Activated CD4-positive, alpha-beta T cell treated with anti-CD3 and anti-CD28 coated beads, Interleukin-2, amount 10 ng/mL, durations not matched to agents 7 days and 5 days (primary cell): ENCODE data around the gene CFAP45. TPM values are rescaled to one million over a fixed set of nuclear protein-coding genes. Genes with fewer than 3 reads are reported as not detected.
A peak's percentile ranks its signal among the peaks of the same experiment; 100 is the strongest.

ENCODE experiments used
- CTCF ChIA-PET: fragments of 350-600 bp; sonication (Branson Sonifier 250); formaldehyde crosslinking; loops from one replicate; lab custom pipeline; 2021; ENCODE audit warnings: antibody characterized with exemption; lab: Charles Lee
- POLR2A ChIA-PET: fragments of 350-600 bp; sonication (Branson Sonifier 250); formaldehyde crosslinking; loops from one replicate; lab custom pipeline; 2021; ENCODE audit warnings: antibody characterized with exemption; lab: Charles Lee
- DNase-seq: peaks from one replicate; pipeline ENCODE4 v3.0.0-alpha.2; 2020
- H3K27ac Mint-ChIP-seq: one replicate; pipeline ENCODE4 v1.8.0; 2021; ENCODE audit warnings: mild to moderate bottlenecking, moderate library complexity, mixed read lengths
- H3K27me3 Mint-ChIP-seq: one replicate; pipeline ENCODE4 v1.8.0; 2021; ENCODE audit warnings: mixed read lengths
- H3K36me3 Mint-ChIP-seq: one replicate; pipeline ENCODE4 v1.8.0; 2021; ENCODE audit warnings: low read depth, mixed read lengths
- H3K4me1 Mint-ChIP-seq: one replicate; pipeline ENCODE4 v1.8.0; 2021; ENCODE audit warnings: mixed read lengths
- H3K4me3 Mint-ChIP-seq: one replicate; pipeline ENCODE4 v1.8.0; 2021; ENCODE audit warnings: mild to moderate bottlenecking, moderate library complexity, mixed read lengths
- H3K9me3 Mint-ChIP-seq: one replicate; pipeline ENCODE4 v1.8.0; 2021; ENCODE audit warnings: mixed read lengths
- total RNA-seq, 2 experiments: library from RNA; stranded (reverse); gene quantifications; one replicate each; pipeline ENCODE4 v1.2.3, GENCODE V29; 2021

The CFAP45 gene
- total RNA-seq, 2 experiments from 2014 or later = 0.25 to 0.37 TPM

DNA sequence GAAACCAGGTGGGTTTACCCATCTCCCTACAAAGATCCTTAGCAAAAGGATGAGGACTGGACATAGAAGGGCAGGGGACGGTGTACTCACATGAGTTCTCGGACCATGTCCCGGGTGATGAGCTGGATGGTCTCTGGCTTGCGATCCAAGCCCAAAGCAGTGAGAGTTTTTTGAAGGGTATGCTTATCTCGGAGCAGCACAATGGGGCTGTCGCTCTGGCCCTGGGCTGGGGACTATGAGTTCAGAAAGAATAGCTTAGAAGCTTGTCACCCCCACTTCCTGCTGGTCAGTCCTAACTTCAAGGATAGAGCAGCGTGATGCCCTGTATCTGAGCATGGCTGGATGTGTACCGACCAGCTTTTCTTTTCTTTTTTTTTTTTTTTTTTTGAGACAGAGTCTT lies 9.6 kb downstream of the CFAP45 start:
- POLR2A ChIA-PET = no interaction called here
- no peak for DNase-seq
- Mint-ChIP-seq H3K36me3 (no peaks in the 10 kb centered on the region), H3K4me1 (peaks cover 15% of the 10 kb centered on the region), H3K27me3 (peaks cover 9% of the 10 kb centered on the region), H3K9me3 (no peaks in the 10 kb centered on the region), H3K4me3 (no peak overlapping the region), H3K27ac (no peak overlapping the region)
- CTCF ChIA-PET = interaction anchor here (1.1 to 5.1 kb wide), 7 partner anchors 10 to 110 kb away, joined by 3 to 33 read pairs (median 6); partner anchors contain the start of genes DUSP23 and FCRL6

DNA sequence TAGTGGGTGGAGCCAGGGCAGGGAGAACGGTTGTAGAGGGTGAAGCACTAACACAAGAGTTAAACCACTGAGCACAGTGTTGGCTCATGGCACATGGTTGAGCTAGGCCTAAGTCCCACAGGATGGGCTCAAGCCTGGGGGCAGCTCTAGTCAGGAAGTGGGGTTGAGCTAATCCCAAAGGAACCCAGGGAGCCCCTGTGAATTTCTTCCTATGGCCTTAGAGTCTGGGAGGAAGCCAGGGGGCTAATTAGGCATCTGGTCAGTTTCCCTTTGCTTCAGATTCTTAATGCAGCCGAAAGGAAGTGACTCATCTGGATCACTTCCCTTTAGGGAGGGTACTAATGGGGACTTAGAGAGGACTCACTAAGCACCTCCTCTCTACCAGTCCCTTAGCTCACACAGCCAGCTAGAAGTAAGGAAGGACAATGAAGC lies 10.1 kb downstream of the CFAP45 start:
- Mint-ChIP-seq H3K9me3 (no peaks in the 10 kb centered on the region), H3K4me1 (peaks cover 15% of the 10 kb centered on the region), H3K27ac (peak overlapping the region; percentile 58), H3K36me3 (no peaks in the 10 kb centered on the region), H3K27me3 (peaks cover 6% of the 10 kb centered on the region), H3K4me3 (no peak overlapping the region)
- no peak for DNase-seq
- POLR2A ChIA-PET = no interaction called here
- CTCF ChIA-PET = interaction anchor here (1.6 to 5.1 kb wide), 7 partner anchors 10 to 112 kb away, joined by 3 to 33 read pairs (median 6); partner anchors contain the start of genes DUSP23 and FCRL6

DNA sequence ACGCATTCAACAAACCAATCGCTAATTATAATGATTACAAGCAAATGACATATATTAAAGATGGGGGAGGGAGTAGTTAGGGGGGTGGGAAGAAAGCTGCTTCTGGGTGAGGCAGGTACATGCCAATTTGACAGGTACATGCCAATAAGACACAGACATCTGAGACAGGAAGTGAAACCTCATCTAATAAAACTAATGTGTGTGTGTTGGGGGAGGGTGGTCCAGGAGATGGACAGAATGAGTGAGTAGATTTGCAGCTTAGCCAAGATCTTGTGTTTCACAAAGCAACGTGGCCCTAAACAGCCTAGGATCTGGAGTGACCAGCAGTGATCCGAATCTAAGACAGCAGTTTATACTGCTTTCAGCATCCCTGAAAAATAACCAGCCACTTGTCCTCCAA lies 10.8 kb downstream of the CFAP45 start:
- Mint-ChIP-seq H3K9me3 (no peaks in the 10 kb centered on the region), H3K27me3 (peaks cover 6% of the 10 kb centered on the region), H3K36me3 (no peaks in the 10 kb centered on the region), H3K27ac (no peak overlapping the region), H3K4me1 (peaks cover 15% of the 10 kb centered on the region), H3K4me3 (no peak overlapping the region)
- POLR2A ChIA-PET = no interaction called here
- CTCF ChIA-PET = interaction anchor here (0.7 to 5.1 kb wide), 8 partner anchors 9 to 674 kb away, joined by 3 to 33 read pairs (median 5); partner anchors contain the start of gene DUSP23
- no peak for DNase-seq

DNA sequence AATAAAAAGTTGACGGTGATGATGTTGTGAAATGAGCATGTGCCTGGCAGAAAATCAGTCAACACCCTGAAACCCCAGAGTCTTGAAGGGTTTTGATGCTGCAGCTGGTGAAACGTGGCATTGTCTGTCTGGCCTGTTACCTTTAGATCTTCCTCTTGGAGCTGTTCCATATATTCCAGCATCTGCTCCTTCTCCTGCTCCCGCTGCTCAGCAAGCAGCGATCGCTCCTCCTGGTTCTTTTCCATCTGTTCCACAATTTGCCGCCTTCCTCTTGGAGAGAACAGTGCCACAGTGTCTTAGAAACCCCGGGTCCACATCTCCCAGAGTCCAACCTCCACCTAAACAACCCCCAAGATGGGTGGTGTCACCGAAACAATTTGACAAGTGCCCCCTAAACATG lies 15.7 kb downstream of the CFAP45 start:
- ChIA-PET CTCF (interaction anchor here (1.2 to 3.9 kb wide), 3 partner anchors 83 to 106 kb away, joined by 3 to 10 read pairs (median 3); partner anchors contain the start of gene FCRL6), POLR2A (no interaction called here)
- Mint-ChIP-seq H3K9me3 (no peaks in the 10 kb centered on the region), H3K27ac (no peak overlapping the region), H3K4me3 (no peak overlapping the region), H3K4me1 (peaks cover 2% of the 10 kb centered on the region), H3K27me3 (peaks cover 1% of the 10 kb centered on the region), H3K36me3 (no peaks in the 10 kb centered on the region)
- no peak for DNase-seq

DNA sequence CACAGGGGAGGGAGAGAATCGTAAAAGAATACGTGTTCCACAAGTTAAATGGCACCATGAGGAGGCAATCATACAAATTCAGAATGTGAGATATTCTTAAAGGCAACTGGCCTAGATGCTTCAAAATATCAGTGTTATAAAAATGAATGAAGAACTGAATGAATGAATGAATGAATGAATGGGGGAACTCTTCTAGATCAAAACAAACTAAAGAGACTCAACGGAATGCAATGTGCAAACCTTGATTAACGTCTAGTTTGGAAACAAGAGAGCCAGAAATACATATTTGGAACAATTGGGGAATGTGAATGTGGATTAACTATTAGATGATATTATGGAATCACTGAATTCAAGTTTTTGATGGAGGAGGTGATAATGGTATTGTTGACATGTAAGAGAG lies 16.8 kb downstream of the CFAP45 start:
- Mint-ChIP-seq H3K9me3 (no peaks in the 10 kb centered on the region), H3K27ac (no peak overlapping the region), H3K4me1 (no peaks in the 10 kb centered on the region), H3K4me3 (no peak overlapping the region), H3K36me3 (no peaks in the 10 kb centered on the region), H3K27me3 (no peaks in the 10 kb centered on the region)
- CTCF ChIA-PET = interaction anchor here (3.9 kb wide), 1 partner anchor 84 kb away, joined by 10 read pairs; no protein-coding TSS in a partner anchor
- POLR2A ChIA-PET = no interaction called here
- DNase-seq = no peak

DNA sequence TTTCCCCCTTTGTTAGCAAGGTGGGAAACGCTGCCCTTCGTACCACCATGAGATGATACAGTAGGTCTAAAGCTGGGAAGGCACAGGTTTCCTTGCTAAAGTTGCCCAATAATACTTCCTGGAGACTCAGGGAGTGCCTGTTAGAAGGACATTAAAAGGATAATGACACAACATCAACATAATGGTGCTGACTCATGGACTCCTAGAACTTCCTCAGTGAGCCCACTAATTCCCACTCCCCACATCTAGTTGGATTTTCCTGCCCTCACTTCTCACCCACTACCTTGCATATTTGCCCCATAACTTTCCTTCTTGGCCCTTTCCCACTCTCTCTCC lies 17.5 kb downstream of the CFAP45 start:
- no peaks in the 10 kb centered on the region for H3K9me3 Mint-ChIP-seq
- no peaks in the 10 kb centered on the region for H3K27me3 Mint-ChIP-seq
- H3K4me1 Mint-ChIP-seq = no peaks in the 10 kb centered on the region
- ChIA-PET POLR2A (no interaction called here), CTCF (interaction anchor here (0.7 to 4.6 kb wide), 3 partner anchors 9 to 84 kb away, joined by 3 to 33 read pairs (median 10); no protein-coding TSS in a partner anchor)
- H3K4me3 Mint-ChIP-seq = no peak overlapping the region
- no peak for DNase-seq
- H3K36me3 Mint-ChIP-seq = no peaks in the 10 kb centered on the region
- H3K27ac Mint-ChIP-seq = no peak overlapping the region

DNA sequence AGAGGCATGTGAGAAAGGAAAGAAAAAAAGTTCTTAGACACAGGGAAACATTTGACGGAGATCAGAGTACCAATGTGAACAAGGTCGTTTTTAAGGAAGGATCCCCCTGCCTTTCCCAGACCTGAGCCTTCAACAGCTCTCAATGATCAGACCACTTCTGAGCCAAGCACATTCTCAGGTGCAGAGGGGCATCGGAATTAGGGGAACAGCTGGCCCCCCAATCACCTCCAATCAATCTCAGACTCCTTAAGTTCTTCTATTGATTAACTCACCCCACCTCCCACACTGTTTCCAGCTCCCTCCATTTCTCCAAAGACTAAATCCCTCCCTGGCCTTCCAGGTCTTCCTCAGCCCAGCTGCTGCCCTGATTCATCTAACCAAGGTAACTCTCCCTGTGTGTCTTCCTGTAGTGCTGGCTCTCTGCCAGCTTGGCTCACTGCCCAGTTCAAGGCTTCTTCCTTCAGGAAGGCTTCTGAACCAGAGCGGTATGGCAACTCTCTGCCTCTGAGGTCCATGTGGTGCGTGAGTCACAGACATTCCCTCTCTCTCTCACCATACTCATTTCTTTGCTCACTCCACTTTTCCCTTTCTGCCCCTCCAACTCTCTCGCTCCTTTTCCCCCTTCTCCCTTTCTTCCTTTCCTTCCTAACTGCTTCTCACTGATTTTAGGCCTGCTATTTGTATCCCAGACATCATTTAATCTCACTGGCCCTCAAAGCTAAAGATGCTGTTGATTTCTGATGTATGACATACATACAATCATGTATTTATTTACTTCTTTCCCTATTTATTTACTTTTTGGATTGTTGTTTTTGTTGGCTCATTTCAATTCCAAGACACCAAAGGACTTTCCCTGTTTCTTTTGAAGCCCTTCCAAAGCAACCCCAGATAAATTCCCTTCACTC lies 18.1 kb downstream of the CFAP45 start:
- Mint-ChIP-seq H3K4me1 (no peaks in the 10 kb centered on the region), H3K27me3 (no peaks in the 10 kb centered on the region), H3K27ac (no peak overlapping the region), H3K36me3 (no peaks in the 10 kb centered on the region), H3K4me3 (no peak overlapping the region), H3K9me3 (no peaks in the 10 kb centered on the region)
- ChIA-PET CTCF (interaction anchor here (0.7 to 4.6 kb wide), 6 partner anchors 9 to 125 kb away, joined by 3 to 33 read pairs (median 3); partner anchors contain the start of gene DUSP23), POLR2A (no interaction called here)
- no peak for DNase-seq

DNA sequence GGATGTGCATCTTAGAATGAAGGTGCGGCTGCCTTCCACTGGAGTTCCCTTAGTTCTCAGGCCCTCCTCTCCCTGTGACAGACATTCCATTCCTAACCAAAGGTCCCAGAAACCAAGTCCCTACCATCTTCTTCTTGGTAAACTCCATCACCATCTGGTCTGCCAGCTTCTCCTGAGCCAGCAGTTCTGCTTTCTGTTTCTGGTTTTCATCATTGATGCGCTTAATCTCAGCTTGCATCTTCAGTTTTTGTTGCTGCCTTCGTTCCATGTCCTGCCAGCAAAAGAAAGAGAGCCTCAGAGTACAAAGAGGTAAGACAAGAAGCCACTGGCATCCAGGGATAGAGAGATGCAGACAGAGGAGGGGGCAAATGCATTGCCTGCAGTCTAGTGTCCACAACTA lies 19.5 kb downstream of the CFAP45 start:
- Mint-ChIP-seq H3K4me1 (no peaks in the 10 kb centered on the region), H3K36me3 (no peaks in the 10 kb centered on the region), H3K4me3 (no peak overlapping the region), H3K27me3 (no peaks in the 10 kb centered on the region), H3K9me3 (no peaks in the 10 kb centered on the region), H3K27ac (no peak overlapping the region)
- CTCF ChIA-PET = interaction anchor here (1.0 to 4.6 kb wide), 4 partner anchors 11 to 127 kb away, joined by 3 to 33 read pairs (median 3); partner anchors contain the start of gene DUSP23
- POLR2A ChIA-PET = no interaction called here
- no peak for DNase-seq

DNA sequence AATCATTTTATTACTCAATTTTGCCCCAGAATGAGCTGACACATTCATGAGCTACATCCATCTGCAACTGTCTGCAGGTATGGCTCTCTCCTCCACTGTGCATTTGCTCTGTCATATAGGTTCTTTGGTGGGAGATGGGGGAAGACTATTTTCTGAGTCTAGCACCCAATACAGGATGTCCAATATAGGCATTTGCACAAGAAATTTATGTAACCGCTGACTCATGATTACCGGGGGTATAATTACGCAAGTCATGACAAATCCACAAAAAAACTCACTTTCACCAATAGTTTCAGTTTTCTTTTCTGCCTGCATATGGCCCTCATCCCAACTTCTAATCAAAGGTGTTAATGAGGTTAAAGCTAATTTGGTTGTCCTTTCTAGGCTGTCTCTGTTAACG lies 20.0 kb downstream of the CFAP45 start:
- POLR2A ChIA-PET = no interaction called here
- CTCF ChIA-PET = interaction anchor here (4.6 kb wide), 1 partner anchor 11 kb away, joined by 33 read pairs; no protein-coding TSS in a partner anchor
- no peaks in the 10 kb centered on the region for H3K36me3 Mint-ChIP-seq
- no peaks in the 10 kb centered on the region for H3K27me3 Mint-ChIP-seq
- no peaks in the 10 kb centered on the region for H3K4me1 Mint-ChIP-seq
- DNase-seq = no peak
- no peaks in the 10 kb centered on the region for H3K9me3 Mint-ChIP-seq
- no peak overlapping the region for H3K4me3 Mint-ChIP-seq
- H3K27ac Mint-ChIP-seq = no peak overlapping the region

DNA sequence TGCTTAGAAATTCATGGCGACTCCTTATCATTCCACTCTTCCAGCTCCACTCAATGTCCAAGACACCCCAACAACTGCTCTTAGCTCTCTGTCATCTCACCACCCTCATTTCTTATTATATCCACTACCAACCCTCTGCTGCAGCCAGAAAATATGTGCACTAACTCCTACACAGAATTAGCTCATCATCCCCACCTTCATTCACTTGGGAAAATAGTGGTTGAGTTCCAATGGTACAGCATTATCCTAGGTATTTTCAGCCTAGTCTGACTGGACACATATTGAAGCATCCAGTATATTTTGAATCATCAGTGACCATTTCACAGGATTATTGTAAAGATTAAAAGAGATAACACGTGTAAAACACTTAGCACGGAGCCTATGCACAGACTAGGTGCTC lies 20.8 kb downstream of the CFAP45 start:
- no peaks in the 10 kb centered on the region for H3K4me1 Mint-ChIP-seq
- H3K27ac Mint-ChIP-seq = no peak overlapping the region
- ChIA-PET CTCF (interaction anchor here (0.6 to 4.6 kb wide), 2 partner anchors 12 to 70 kb away, joined by 3 to 33 read pairs; no protein-coding TSS in a partner anchor), POLR2A (interaction anchor here (0.6 kb wide), 1 partner anchor 47 kb away, joined by 3 read pairs; no protein-coding TSS in a partner anchor)
- H3K4me3 Mint-ChIP-seq = no peak overlapping the region
- no peaks in the 10 kb centered on the region for H3K9me3 Mint-ChIP-seq
- H3K36me3 Mint-ChIP-seq = no peaks in the 10 kb centered on the region
- DNase-seq = no peak
- H3K27me3 Mint-ChIP-seq = no peaks in the 10 kb centered on the region

DNA sequence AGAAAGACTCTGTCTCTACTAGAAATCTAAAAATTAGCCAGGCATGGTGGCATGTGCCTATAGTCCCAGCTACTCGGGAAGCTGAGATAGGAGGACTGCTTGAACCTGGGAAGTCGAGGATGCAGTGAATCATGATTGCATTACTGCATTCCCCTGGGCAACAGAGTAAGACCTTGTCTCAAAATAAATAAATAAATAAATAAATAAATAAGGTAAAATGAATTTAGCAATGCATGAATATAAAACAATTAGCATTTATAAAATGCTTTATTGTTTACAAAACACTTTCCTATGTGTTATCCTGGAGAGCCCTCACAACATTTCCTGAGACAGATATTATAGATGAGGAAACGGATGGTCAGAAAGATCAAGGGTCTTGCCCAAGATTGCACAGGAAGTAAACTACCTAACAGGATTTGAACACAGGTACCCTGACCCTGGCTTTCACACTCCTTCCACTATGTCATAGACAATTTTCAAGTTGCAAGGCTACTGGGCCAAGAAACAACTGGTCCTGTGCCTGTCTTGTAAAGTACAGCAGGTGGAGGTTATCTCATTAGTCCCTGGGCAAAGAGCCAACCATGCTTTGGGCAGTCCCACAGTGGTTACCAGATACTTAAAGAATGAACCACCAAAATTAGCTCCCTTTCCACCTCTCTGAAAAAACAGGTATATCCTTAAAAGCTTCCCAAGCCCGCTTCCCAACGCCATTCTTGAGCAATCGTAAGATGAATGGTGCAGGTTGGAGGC lies 22.1 kb downstream of the CFAP45 start:
- no peaks in the 10 kb centered on the region for H3K36me3 Mint-ChIP-seq
- no peak overlapping the region for H3K4me3 Mint-ChIP-seq
- no peaks in the 10 kb centered on the region for H3K27me3 Mint-ChIP-seq
- DNase-seq = no peak
- H3K27ac Mint-ChIP-seq = no peak overlapping the region
- no peaks in the 10 kb centered on the region for H3K4me1 Mint-ChIP-seq
- ChIA-PET CTCF (interaction anchor here (4.6 kb wide), 1 partner anchor 13 kb away, joined by 33 read pairs; no protein-coding TSS in a partner anchor), POLR2A (no interaction called here)
- H3K9me3 Mint-ChIP-seq = no peaks in the 10 kb centered on the region

DNA sequence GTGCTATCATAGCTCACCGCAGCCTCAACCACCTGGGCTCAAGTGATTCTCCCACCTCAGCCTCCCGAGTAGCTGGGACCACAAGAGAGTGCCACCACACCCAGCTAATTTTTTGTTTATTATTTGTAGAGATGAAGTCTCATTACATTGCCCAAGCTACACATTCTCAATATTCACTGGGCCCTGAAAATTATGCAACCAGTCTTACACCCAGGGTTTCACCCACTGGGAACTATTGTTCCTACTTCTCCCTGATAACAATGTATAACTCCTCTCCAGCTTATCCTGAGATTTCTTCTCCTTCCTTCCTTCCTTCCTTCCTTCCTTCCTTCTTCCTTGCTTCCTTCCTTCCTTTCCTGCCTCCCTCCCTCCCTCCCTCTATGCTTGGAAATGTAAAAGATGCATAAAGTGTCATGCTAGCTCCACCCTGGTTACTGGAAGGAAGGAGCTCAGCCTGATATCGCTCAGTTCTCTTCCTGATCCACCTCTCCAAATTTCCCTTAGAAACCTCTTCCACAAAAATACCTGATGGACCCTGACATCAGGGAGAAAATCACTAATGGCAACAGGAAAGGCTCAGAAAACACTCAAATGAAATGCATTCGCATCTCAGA lies 26.3 kb downstream of the CFAP45 start:
- H3K4me1 Mint-ChIP-seq = peaks cover 6% of the 10 kb centered on the region
- H3K27me3 Mint-ChIP-seq = no peaks in the 10 kb centered on the region
- H3K27ac Mint-ChIP-seq = no peak overlapping the region
- POLR2A ChIA-PET = no interaction called here
- no peaks in the 10 kb centered on the region for H3K9me3 Mint-ChIP-seq
- H3K36me3 Mint-ChIP-seq = no peaks in the 10 kb centered on the region
- no peak overlapping the region for H3K4me3 Mint-ChIP-seq
- no peak for DNase-seq
- CTCF ChIA-PET = interaction anchor here (0.8 to 2.6 kb wide), 3 partner anchors 23 to 93 kb away, joined by 3 to 6 read pairs (median 5); partner anchors contain the start of gene DUSP23
